Pulmonary artery endothelial cell (primary cell): ENCODE results near the gene COA8. TPM values are rescaled to one million over a fixed set of nuclear protein-coding genes. Genes with fewer than 3 reads are reported as not detected.

ENCODE experiments used
- DNase-seq: peaks from one replicate; pipeline ENCODE4 v3.0.0-alpha.2; 2011; ENCODE audit warnings: low read depth, low spot score
- total RNA-seq: library from RNA; depleted of rRNA; stranded (reverse); fragments of >200 nt; gene quantifications from 2 replicates; pipeline ENCODE4 v1.2.3, GENCODE V29; 2014

The COA8 gene
- total RNA-seq, 1 donor from 2014 or later: 29.5 TPM

GRCh38 chr14:103535891-103536565 lies 26.7 kb upstream of the COA8 start:
- DNase-seq: no peak

- no peak for DNase-seq
Observed at GRCh38 chr14:103536693-103537092, 26.1 kb upstream of the COA8 start.

GRCh38 chr14:103537175-103537990 lies 25.4 kb upstream of the COA8 start:
- no peak for DNase-seq

- no peak for DNase-seq
Observed at GRCh38 chr14:103538291-103539055, 24.3 kb upstream of the COA8 start.

GRCh38 chr14:103539056-103539825 lies 23.5 kb upstream of the COA8 start:
- DNase-seq: no peak

GRCh38 chr14:103540821-103541708 lies 21.7 kb upstream of the COA8 start:
- no peak for DNase-seq

- no peak for DNase-seq
Observed at GRCh38 chr14:103541709-103542604, 20.8 kb upstream of the COA8 start.

- DNase-seq: no peak
Observed at GRCh38 chr14:103542605-103543088, 20.1 kb upstream of the COA8 start.

GRCh38 chr14:103543140-103543539 lies 19.6 kb upstream of the COA8 start:
- no peak for DNase-seq

GRCh38 chr14:103543721-103544387 lies 18.9 kb upstream of the COA8 start:
- no peak for DNase-seq

GRCh38 chr14:103544388-103545218 lies 18.2 kb upstream of the COA8 start:
- DNase-seq: no peak

- no peak for DNase-seq
Observed at GRCh38 chr14:103545219-103545914, 17.4 kb upstream of the COA8 start.

GRCh38 chr14:103545915-103546651 lies 16.7 kb upstream of the COA8 start:
- DNase-seq: no peak

GRCh38 chr14:103546652-103547454 lies 15.9 kb upstream of the COA8 start:
- DNase-seq: no peak

- DNase-seq: no peak
Observed at GRCh38 chr14:103547455-103547940, 15.3 kb upstream of the COA8 start.
